ENCODE results near the gene CD248.
A peak's percentile ranks its signal among the peaks of the same experiment; 100 is the strongest.
"Not testable (repeated sequence)": the region's sequence is repeated elsewhere in the genome, so short reads cannot be mapped to it uniquely, and the experiment has no call there.

CD248 gene, protein sequence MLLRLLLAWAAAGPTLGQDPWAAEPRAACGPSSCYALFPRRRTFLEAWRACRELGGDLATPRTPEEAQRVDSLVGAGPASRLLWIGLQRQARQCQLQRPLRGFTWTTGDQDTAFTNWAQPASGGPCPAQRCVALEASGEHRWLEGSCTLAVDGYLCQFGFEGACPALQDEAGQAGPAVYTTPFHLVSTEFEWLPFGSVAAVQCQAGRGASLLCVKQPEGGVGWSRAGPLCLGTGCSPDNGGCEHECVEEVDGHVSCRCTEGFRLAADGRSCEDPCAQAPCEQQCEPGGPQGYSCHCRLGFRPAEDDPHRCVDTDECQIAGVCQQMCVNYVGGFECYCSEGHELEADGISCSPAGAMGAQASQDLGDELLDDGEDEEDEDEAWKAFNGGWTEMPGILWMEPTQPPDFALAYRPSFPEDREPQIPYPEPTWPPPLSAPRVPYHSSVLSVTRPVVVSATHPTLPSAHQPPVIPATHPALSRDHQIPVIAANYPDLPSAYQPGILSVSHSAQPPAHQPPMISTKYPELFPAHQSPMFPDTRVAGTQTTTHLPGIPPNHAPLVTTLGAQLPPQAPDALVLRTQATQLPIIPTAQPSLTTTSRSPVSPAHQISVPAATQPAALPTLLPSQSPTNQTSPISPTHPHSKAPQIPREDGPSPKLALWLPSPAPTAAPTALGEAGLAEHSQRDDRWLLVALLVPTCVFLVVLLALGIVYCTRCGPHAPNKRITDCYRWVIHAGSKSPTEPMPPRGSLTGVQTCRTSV

DNA sequence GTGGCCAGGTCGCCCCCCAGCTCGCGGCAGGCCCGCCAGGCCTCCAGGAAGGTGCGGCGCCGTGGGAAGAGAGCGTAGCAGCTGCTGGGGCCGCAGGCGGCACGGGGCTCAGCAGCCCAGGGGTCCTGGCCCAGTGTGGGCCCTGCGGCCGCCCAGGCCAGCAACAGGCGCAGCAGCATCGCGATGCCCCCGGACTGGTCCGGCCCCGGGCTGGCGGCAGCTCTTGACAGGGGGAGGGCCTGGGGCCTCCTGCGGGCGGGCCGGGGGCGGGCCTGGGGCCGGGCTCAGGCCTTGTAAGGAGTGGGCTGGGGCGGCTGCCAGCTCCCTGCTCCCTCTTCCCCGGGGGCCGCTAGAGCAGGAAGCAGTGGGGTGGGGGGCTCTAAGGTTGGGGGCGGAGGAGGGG, at the start of gene CD248:
TSS of gene CD248 (minus strand) at position 196 of the 403 bp plus-strand sequence. CDS start at position 179, 17 bp downstream.
- no peak for DNase-seq

DNA sequence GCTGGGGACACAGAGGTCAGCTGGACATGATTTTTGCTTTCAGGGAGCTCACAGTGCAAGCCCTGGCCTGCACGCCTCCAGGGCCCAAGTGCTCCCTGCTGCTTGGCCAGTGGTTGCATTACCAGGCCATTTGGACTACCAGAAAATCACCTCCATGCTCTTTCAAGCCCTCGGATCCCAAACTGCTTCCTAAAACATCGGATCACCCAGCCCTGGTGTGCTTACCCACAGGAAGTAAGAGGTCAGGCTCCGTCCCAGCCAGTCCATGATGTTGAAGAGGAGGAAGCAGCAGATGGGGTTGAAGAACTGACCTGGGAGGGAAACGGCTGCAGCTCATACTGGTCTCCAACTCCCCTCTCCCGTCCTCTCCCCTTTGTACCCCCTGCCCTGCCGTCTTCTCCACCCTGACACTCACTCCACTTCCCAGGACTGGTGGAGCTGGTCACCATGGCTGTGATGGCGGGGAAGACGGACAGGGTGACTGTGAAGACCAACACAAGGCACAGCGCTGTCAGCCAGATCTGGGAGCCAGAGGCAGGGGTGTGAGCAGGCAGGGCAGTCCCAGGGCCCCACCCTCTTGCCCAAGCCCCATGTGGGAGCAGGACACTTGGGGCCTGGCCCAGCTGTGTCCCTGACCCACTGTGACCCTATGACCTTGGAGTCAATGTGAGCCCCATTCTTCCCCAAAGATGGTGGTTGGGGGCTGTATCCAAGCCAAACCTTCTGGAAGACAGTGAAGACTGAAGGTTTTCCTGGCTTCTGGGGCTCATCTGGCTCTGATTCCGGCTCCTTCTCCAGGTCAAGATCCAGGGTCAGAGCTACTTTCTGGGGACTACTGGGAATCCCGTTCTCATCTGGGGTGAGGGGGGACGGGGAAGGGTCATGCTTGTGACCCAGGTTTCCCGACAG, 49.1 kb upstream of the CD248 start:
- no peak for DNase-seq

DNA sequence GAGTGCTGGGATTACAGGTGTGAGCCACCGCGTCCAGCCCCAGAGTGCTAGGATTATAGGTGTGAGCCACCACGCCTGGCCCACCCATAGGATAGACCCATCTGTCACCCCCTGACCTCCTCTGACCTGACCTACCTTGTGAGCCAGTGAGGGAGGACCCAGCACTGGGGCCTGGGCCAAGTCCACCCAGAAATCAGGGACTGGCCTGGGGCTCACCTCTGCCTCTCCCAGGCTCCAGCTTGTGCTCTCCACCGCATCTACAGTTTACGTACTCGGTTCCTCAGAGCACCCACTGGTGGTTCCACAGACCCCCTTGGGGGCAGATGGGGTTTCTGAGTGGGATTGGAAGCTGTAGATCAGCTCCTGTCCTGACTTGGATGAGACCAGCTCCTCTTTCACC, 48.3 kb upstream of the CD248 start:
- DNase-seq, result no peak

DNA sequence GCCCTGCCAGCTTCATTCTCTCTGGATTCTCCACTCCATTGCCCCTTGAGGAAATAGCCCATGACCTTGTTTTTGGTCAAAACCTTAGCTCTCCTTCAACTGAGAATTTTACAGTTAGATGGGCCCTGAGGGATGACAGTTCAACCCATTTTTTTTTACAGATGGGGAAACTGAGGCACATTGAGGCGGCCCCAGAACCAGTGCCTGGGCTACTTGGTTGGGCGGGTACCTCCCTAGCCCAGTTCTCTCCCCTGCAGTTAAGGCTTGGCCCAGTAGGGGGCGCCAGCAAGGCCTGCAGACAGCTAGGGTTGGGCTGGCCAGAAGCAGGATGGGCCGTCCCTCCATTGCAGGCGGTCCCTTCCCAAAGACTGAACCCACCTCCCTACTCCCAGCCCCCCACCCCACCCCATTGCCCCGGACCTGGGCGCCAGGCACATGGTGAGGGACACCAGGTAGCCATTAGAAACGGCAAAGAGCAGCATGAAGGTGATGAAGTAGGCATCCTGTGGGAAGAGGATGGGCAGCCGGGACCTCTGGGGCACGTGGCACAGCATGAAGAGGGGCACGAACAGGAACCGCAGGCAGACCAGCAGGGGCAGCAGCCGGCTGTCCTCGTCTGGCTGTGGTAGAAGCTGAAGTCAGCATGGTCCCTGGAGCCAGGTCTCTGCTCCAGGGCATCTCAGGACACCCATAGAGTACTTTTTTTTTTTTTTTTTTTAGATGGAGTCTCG, 47.1 kb upstream of the CD248 start:
- peak; percentile 86 for DNase-seq

DNA sequence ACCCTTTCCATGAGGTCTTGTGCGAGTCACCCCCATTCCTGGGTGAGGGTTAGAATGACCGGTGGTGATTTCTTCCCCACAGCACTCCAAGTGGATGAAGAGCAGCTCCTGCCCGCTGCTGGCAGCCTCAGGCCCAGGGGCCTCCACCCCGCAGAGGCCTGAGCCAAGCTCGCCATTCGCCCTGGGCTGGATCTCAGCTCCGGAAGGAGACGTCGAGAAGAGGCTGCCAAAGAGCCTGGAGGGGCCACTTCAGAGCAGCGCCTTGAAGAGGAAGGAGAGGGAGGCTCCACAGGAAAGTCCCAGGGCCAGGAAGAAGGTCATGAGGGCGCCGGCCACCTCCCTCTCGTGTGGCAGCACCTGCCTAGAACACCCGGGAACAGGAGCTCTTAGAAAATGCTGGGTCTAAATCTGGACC, 46.4 kb upstream of the CD248 start:
- DNase-seq, result no peak

DNA sequence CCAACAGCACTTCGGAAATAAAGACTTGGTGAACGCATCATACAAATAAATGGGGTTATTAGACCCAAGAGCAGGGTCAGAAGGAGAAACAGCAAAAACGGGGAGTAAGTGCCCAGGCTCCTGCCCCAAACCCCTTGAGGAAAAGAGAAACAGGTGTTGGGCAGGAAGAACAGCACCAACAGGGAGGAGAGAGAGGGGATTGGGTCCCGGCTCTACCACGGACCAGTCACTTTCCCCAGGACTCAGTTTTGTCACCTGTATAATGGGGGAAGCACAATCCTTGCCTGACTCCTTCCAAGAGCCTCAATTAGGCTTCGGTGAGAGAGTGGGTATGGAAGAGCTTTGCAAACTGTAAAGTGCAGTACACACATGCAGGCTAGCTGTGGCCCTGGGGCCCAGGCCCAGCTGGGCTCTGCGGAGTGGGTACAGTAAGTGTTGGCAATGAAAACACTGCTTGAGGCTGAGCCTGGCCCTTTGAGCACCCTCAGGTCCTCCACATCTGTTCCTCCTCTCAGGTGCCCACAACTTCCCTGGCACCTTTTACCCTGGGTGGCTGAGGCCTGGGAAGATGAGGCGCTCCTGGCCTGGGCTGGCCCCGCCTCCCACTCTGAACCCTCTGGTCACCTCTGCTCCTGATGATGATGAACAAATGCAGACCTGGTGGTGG, 45.8 kb upstream of the CD248 start:
- DNase-seq, result no peak

DNA sequence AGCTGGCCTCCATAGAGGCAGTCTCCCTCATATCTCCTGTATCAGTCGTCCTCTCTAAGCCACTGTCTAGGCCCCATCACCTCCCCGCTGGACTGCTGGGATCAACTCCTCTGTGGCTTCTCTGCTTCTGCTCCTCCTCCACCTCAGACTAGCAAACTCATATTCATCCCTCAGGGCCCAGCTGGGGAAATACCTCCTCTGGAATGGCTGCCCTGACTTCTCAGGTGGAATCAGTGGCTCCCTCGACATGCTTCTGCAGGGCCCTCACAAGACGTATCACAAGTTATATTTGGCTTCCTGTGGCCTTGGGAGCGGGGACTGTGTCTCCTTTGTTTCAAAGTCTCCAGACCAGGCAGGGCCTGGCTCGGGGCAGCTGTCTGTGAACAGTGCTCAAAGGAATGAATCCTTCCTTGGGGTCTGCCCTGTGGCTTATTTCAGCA, 44.7 kb upstream of the CD248 start:
- no peak for DNase-seq

DNA sequence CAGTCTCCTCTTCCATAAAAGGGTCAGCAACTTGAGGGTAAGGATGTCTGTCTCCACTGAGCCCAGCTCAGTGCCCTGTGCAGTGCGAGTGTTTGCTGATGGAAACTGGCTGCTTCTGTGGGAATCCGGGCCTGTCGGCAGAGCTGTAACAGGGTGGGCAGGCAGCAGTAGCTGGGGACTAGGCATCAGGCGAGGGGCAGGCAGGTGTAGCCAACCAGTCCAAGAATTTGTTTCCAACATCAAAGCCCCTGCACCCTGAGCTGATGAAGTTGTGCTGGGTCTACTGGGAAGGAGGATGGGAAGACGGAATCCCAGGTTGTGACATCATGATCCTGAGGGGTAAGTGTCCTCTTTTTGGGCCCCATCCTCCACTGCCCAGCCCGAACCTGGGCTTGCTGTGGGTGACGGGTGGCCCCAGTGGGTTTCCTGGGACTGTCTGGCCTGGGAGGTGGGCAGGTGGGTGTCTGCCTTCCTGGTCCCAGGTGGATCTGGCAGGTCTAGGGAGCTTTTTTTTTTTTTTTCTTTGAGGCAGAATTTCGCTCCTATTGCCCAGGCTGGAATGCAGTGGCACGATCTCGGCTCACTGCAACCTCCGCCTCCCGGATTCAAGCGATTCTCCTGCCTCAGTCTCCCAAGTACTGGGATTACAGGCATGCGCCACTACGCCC, 43.7 kb upstream of the CD248 start:
- no peak for DNase-seq

DNA sequence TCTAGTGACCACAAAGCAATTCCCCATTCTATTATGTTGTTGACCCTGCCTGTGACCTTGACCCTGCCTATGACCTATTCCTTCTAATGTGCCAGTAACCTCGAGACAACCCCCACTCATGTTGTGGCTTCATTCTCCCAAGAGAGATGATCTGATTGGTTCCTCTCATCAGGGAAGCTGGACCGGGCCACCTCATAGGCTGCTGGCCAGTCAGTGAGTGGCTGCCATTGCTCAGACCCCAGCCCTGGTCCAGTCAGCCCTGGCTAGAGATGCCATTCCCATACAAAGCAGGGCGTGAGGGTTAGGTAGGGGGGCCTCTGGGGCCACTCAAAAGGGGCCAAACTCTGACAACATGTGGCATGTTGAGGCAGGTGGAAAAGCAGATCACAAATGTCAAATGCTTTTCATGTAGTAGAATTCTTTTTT, 42.8 kb upstream of the CD248 start:
- DNase-seq, result no peak

DNA sequence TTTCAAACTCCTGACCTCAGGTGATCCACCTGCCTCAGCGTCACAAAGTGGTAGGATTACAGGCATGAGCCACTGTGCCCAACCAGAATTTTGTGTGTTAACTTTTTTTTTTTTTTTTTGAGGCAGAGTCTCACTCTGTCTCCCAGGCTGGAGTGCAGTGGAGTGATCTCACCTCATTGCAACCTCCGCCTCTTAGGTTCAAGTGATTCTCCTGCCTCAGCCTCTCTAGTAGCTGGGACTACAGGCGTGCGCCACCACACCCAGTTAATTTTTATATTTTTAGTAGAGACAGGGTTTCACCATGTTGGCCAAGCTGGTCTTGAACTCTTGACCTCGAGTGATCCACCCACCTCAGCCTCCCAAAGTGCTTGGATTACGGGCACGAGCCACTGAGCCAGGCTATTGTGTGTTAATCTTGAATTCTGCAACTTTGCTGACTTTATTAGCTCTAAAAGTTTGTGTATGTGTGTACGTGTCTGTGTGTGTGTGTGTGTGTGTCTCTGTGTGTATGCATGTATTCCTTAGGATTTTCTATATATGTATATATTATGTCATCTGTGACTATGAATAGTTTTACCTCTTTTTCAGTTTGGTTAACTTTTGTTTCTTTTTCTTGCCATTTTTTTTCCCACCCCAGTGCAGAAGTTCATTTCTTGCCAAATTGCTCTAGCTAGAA, 33.9 kb upstream of the CD248 start:
- not testable (repeated sequence) for DNase-seq

DNA sequence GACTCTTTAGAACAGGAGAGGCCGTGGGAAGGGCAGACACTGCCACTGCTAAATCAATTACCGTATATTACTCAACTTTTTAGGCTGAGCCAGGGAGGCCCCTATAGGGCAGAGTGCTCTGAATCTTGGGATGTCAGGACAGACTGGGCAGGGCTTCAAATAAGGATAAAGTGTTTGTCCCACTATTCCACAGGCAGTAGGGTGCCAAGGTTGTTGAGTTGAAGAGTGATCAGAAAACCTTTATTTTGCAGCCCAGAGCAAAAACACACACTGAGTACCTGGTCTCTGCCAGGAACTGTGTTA, 32.2 kb upstream of the CD248 start:
- DNase-seq, result no peak

DNA sequence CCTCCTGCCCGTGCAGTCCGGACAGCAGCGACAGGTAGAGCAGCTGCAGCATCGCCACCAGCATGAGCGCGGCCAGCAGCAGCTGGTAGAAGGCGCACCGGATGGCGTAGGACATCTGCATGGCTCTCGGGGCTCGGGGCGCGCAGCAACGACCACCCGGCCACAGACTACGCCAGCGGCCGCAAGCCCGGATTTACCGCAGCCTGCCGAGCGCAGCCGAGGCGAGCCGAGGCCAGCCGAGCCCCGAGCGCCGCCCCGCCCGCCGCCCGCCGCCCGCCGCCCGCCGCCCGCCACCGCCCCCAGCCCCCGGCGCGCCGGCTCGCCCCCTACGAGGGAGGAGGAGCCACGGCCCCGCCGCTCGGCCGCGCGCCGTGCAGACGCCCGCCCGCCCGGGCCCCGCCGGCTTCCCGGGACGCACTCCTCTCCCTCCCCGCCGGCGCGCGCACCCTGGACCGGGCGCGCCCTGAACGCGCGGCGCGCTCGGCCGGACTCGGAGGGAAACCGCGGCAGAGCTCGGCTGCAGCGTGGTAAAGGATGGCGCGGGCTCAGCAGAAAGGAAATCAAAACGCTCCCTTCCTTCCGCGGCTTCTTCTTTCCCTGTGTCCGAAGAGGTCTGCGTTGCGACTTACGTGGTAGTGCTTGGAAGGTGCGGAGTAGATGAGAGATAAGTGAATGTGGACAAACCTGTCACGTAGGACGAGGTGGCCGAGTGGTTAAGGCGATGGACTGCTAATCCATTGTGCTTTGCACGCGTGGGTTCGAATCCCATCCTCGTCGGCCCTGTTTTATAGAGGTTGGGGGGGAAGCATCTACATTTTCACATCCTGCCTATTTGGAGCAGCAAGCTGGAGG, 30.8 kb upstream of the CD248 start, which contains the start of gene B4GAT1:
TSS of gene B4GAT1 (minus strand) at position 205 of the 852 bp plus-strand sequence. CDS start at position 121, 84 bp downstream.
- peak; percentile 91 for DNase-seq

DNA sequence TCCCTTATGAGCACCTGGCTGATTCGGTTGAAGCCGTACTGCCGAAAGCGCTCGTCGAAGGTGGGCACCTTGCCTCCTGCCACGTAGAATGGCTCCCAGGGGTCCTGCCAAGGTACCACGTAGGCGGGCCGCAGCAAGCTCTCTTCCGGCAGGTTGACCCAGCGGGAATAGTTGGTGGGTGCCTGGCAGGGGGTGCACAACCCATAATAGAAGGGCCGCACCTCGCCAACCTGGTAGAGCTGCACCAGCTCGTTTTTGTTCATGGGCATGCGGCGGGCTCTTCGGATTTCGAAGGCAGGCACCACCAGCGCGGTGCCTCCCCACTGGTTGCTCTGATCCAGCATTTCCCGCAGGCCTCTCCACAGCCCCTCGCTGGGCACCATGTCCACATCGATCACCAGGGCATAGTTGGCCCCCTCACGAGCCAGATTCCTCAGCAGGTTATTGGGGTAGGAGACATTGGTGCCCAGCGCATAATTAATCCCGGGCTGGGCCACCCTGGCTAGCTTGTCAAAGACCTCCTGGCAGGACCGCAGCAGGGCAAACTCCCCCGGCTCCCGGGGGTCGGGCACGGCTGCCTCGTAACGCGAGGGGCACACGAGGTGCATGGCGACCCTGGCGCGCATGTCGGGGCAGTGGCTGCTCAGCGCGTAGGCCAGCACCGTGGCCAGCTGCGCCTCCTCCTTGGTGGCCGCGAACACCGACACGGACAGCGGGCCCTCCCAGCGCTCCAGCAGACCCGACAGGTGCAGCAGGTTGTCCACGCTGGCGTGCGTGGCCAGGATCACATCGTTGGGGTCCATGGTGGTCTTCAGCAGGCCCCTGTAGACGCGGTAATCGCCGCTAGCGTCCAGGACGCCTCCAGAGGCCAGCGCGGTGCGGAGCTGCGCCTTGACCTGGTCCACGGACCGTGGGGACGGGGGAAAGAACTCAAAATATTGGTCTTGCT, 29.9 kb upstream of the CD248 start:
- peak; percentile 20 for DNase-seq

DNA sequence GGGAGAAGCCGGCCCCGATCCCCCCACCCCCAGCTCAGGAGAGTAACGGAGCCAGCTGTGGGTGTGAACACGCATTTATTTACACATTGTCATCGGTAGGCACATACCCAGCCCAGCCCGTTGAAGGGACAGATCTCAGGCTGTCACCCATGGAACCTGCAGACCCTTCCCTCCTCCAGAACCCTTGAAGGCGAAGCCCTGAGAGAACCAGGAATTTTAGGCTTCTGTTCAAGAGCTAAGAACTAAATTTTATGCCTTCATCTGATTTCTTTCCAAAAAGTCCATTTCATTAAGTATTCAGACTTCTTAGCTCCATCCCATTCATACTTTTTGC, 28.4 kb upstream of the CD248 start:
- DNase-seq, result no peak

DNA sequence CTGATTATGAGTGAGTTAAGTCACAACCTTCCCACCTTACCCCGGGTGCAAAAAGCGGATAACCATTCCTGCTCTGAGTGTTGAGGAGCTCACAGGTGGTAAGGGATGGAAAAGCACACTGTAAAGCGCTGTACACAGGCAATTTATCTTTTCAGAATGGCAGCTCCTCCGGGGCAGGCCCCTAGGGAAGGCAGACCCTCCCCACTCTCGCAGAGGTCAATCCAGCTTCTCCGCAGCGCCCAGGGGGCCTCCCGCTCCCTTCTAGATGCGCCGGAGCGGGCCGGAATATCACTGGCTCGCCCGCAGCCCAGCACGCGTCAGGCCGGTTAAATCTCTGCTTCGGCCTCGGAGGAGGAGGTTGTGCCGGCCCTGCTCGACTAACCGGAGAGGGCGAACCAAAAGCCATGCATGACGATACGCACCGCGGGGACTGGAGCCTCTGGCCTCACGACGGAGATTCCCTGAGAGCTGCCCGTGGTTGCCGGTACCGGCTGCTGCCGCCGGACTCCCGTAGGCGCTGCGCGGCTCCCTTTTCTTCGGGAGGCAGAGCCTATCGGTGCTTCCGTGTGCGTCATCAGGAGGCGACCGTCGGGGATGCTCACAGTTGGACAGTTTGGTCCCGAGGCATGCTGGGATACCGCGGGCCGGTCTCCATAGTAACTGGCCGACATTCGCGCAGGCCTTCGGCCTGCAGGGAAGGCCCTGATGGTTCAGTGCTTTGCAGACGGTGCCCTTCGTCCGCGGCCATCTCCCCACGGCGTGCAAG, 27.9 kb upstream of the CD248 start, which contains the start of gene BRMS1:
TSS of gene BRMS1 (minus strand) at position 555 of the 766 bp plus-strand sequence. CDS start 2,870 bp downstream, outside the sequence.
- peak; percentile 99 for DNase-seq

DNA sequence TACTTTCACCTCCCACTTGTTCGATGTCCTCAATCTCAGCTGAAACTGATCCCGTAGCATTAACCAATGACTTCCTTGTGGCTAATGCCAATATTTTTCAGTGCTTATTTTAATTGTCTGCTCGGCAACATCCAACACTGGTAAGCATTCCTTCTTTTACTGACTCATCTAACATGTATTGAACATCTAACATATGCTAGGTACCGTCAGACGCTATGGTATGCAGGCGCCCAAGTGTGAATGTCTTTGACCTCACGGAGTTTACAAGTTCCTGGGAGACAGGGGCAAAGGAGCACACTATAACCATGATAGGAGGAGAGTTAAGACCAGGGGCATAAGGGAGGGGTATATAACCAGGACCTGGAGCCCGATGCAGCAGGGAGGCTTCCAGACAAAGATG, 26.3 kb upstream of the CD248 start:
- no peak for DNase-seq

DNA sequence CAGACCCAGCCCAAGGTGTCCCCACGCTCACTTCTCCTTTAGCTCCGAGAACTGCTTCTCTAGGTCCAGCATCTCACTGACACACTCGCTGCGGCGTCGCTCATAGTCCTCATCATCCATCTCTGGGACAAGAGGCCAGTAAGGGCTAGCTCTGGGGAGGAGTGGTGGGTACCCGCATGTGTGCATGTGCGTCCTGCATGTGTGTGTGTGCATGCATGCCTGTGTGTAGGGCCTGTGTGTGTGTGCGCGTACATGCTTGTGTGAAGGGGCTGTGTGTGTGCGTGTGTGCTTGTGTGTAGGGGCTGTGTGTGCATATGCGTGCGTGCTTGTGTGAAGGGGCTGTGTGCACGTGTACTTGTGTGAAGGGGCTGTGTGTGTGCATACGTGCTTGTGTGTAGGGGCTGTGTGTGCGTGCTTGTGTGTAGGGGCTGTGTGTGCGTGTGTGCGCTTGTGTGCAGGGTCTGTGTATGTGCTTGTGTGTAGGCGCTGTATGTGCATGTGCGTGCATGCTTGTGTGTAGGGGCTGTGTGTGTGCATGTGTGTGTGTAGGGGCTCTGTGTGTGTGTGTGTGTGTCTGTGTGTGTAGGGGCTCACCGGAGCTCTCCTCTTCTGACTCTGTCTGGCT, 24.8 kb upstream of the CD248 start:
- no peak for DNase-seq
